GM18511 (cell line): ENCODE data around the gene TNK1.

Source experiments
- ATAC-seq: cut with Tn5 transposase; IDR thresholded peaks from one replicate; pipeline ENCODE4 v1.9.1; 2021; ENCODE audit warnings: mild to moderate bottlenecking, moderate library complexity; ENCODE audit not compliant: unreplicated experiment

The TNK1 gene

DNA sequence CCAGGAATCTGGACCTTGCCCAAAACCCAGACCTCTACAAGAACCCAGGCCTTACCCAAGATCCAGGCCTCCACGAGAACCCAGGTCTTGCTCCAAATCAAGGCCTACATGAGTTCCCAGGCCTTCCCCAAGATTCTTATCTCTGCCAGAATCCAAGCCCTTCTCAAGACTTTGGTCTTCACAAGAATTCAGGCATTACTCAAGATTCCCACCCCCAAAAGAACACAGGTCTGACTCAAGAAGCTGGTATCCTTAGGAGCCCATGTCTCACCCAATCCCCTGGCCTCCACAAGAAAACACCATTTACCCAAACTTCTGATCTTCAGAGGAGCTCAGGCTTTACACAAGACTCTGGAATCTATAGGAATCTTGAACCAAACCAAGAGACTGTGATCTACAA lies 50.3 kb downstream of the TNK1 start:
- ATAC-seq = no peak

DNA sequence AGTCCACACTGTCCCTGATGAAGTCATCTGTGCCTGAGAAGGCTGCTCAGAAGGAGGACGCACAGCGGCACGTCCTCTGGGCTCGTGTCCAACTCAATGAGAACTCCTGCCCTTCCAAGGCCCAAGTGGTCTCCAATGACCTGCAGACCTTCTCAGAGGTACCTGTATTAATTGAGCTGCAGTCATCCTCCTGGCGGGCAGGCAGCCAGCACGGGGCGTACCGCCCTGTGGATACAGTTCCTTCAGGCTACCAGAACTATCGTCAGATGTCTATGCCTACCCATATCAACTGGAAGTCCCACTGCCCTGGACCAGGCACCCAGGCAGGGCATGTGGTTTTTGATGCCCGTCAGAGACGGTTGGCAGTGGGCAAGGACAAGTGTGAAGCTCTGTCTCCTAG lies 51.4 kb downstream of the TNK1 start:
- no peak for ATAC-seq

GRCh38 chr17:7435676-7436555 lies 55.0 kb downstream of the TNK1 start:
- ATAC-seq = peak; percentile 27

GRCh38 chr17:7436556-7437368 lies 55.9 kb downstream of the TNK1 start:
- no peak for ATAC-seq

- no peak for ATAC-seq
Measured at GRCh38 chr17:7437369-7437863, 56.5 kb downstream of the TNK1 start.

- ATAC-seq = no peak
Measured at GRCh38 chr17:7437950-7438614, 57.2 kb downstream of the TNK1 start.

DNA sequence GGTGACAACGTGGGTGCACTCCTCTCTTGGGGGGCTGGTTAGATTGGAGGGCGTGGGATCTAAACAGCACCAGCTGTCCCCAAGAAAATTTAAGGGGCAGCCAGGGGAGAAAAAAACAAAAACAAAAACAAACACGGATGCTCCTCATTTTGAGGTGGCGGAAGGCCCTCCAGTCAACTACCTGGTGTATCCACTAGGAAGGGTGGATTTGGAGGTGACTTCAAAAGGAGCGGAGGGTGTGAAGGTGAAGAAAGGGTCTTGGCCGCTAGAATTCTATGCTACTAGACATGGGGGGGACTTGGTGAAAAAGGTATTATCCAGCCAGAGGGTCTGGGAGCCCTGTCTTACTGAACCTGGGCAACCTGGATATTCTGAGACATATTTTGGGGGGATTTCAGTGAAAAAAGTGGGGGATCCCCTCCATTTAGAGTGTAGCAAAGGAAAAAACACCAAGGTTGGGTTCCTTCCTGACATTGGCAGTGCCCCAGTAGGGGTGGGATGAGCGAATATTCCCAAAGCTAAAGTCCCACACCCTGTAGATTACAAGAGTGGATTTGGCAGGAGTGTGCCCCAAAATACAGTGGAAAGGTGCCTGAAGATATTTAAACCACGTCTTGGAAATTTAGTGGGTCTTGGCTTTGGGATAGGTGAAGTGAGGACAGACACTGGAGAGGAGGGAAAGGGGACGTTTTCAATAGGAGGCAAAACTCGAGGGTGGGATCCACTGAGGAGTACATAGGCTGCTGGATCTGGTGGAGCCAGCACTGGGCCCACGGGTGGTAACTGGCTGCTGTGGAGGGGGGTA lies 58.0 kb downstream of the TNK1 start:
- ATAC-seq = no peak
